SK-N-SH (cell line): Measurements from ENCODE around the gene PDE11A. TPM values are rescaled to one million over a fixed set of nuclear protein-coding genes. Genes with fewer than 3 reads are reported as not detected.

Experiments used
- CTCF ChIA-PET: fragments of 300-600, 350-600 bp; formaldehyde crosslinking; extraction: SDS; loops from one replicate; lab custom pipeline; 2021; lab: Yijun Ruan, JAX
- POLR2A ChIA-PET: fragments of 350-600 bp; sonication (Branson Sonifier 250); formaldehyde crosslinking; extraction: SDS; loops from one replicate; lab custom pipeline; 2020; ENCODE audit warnings: antibody characterized with exemption, inconsistent platforms; lab: Yijun Ruan, JAX
- DNase-seq: peaks from one replicate; pipeline ENCODE4 v3.0.0; 2012
- H2AFZ ChIP-seq: fragments of 200-600 bp; sonication (generic); 2 replicates; pipeline ENCODE4 v1.8.1; 2016; ENCODE audit warnings: antibody characterized with exemption, mild to moderate bottlenecking, low read depth
- H3F3A ChIP-seq: fragments of 200-600 bp; sonication (generic); replicated peaks from 2 replicates; pipeline ENCODE3; 2016; ENCODE audit warnings: antibody characterized with exemption, mild to moderate bottlenecking; ENCODE audit not compliant: insufficient read depth
- H3K27ac ChIP-seq, 2 experiments: fragments of 200-500 bp in 1 of 2; fragments of 200-600 bp in 1 of 2; sonication (Bioruptor generic) in 1 of 2; sonication (generic), shearing (Covaris generic) in 1 of 2; 2 replicates each; pipeline versions ENCODE4 v1.5.1 to v1.6.1; 2014 to 2016; ENCODE audit warnings: low read depth in 2 of 2, inconsistent platforms in 1 of 2, low read length in 1 of 2, mild to moderate bottlenecking in 1 of 2, mixed read lengths in 1 of 2
- H3K27me3 ChIP-seq: fragments of 200-600 bp; sonication (generic), shearing (Covaris generic); 2 replicates; pipeline ENCODE4 v1.6.1; 2016; ENCODE audit warnings: mixed run types; ENCODE audit not compliant: insufficient read depth
- H3K36me3 ChIP-seq, 2 experiments: fragments of 200-500 bp in 1 of 2; fragments of 200-600 bp in 1 of 2; sonication (Bioruptor generic) in 1 of 2; sonication (generic) in 1 of 2; replicated peaks in 1 of 2; 2 replicates each; pipeline versions ENCODE3 to v1.5.1; 2014 to 2016; ENCODE audit warnings: low read length in 1 of 2, mild to moderate bottlenecking in 1 of 2; ENCODE audit not compliant: insufficient read depth in 2 of 2, control insufficient read depth in 1 of 2
- H3K4me1 ChIP-seq, 2 experiments: fragments of 200-500 bp in 1 of 2; fragments of 200-600 bp in 1 of 2; sonication (Bioruptor generic) in 1 of 2; sonication (generic), shearing (Covaris generic) in 1 of 2; 2 replicates each; pipeline versions ENCODE4 v1.5.1 to v1.6.1; 2014 to 2016; ENCODE audit warnings: low read depth in 1 of 2, low read length in 1 of 2, mixed run types in 1 of 2; ENCODE audit not compliant: insufficient read depth in 2 of 2, control insufficient read depth in 1 of 2
- H3K4me2 ChIP-seq: fragments of 200-600 bp; sonication (generic), shearing (Covaris generic); 2 replicates; pipeline ENCODE4 v1.6.1; 2017; ENCODE audit warnings: mixed run types
- H3K4me3 ChIP-seq, 2 experiments: fragments of 200-500 bp in 1 of 2; fragments of 200-600 bp in 1 of 2; sonication (Bioruptor generic) in 1 of 2; sonication (generic), shearing (Covaris generic) in 1 of 2; 2 replicates each; pipeline versions ENCODE4 v1.5.1 to v1.8.1; 2014 to 2016; ENCODE audit warnings: low read depth in 2 of 2, inconsistent platforms in 1 of 2, low read length in 1 of 2, mild to moderate bottlenecking in 1 of 2, mixed read lengths in 1 of 2, moderate library complexity in 1 of 2
- H3K79me2 ChIP-seq: fragments of 200-600 bp; sonication (generic); 2 replicates; pipeline ENCODE4 v1.8.1; 2017; ENCODE audit warnings: mild to moderate bottlenecking; ENCODE audit not compliant: insufficient read depth
- H3K9ac ChIP-seq: fragments of 200-600 bp; sonication (generic); 2 replicates; pipeline ENCODE4 v1.6.1; 2017; ENCODE audit warnings: mixed run types
- H3K9me2 ChIP-seq: fragments of 200-600 bp; sonication (generic); 2 replicates; pipeline ENCODE4 v1.6.1; 2017; ENCODE audit warnings: mixed run types
- H3K9me3 ChIP-seq: fragments of 200-600 bp; sonication (generic); 2 replicates; pipeline ENCODE4 v1.6.1; 2017; ENCODE audit warnings: mixed run types, mild to moderate bottlenecking, moderate library complexity
- H4K20me1 ChIP-seq: fragments of 200-600 bp; sonication (generic); 2 replicates; pipeline ENCODE4 v1.6.1; 2017; ENCODE audit warnings: mild to moderate bottlenecking, mixed run types; ENCODE audit not compliant: insufficient read depth
- CHD2 ChIP-seq: fragments of 150-350 bp; IDR thresholded peaks from 2 replicates; pipeline ENCODE4 v1.6.1; 2018; ENCODE audit warnings: low read length; ENCODE audit not compliant: partially characterized antibody
- ELF1 ChIP-seq: IDR thresholded peaks from 2 replicates; pipeline ENCODE4 v1.4.0; 2012
- FOSL2 ChIP-seq: IDR thresholded peaks from 2 replicates; pipeline ENCODE4 v1.4.0; 2012; ENCODE audit warnings: low read depth, mild to moderate bottlenecking, moderate library complexity, borderline replicate concordance
- GABPA ChIP-seq: IDR thresholded peaks from 2 replicates; pipeline ENCODE4 v1.4.0; 2012; ENCODE audit warnings: low read depth, mild to moderate bottlenecking
- MAX ChIP-seq: IDR thresholded peaks from 2 replicates; pipeline ENCODE4 v1.4.0; 2012; ENCODE audit warnings: low read depth
- MEF2A ChIP-seq: IDR thresholded peaks from 2 replicates; pipeline ENCODE4 v1.4.0; 2012; ENCODE audit warnings: low read depth, borderline replicate concordance
- MXI1 ChIP-seq: IDR thresholded peaks from 2 replicates; pipeline ENCODE4 v1.6.1; 2012; ENCODE audit warnings: mild to moderate bottlenecking, low read depth, low read length, improper control_type of control experiment
- NFIC ChIP-seq: IDR thresholded peaks from 2 replicates; pipeline ENCODE4 v1.4.0; 2012; ENCODE audit warnings: borderline replicate concordance
- RCOR1 ChIP-seq: fragments of 150-350 bp; IDR thresholded peaks from 2 replicates; pipeline ENCODE4 v1.6.1; 2017; ENCODE audit warnings: antibody characterized with exemption, low read length
- RXRA ChIP-seq: IDR thresholded peaks from 2 replicates; pipeline ENCODE4 v1.4.0; 2012; ENCODE audit warnings: low read depth, mild to moderate bottlenecking, borderline replicate concordance
- SIN3A ChIP-seq: IDR thresholded peaks from 2 replicates; pipeline ENCODE4 v1.6.1; 2012; ENCODE audit warnings: low read depth, mild to moderate bottlenecking, low read length, moderate library complexity, borderline replicate concordance
- YY1 ChIP-seq: IDR thresholded peaks from 2 replicates; pipeline ENCODE4 v1.4.0; 2012; ENCODE audit warnings: low read depth, mild to moderate bottlenecking
- WGBS: methylation state at CpG from one replicate; pipeline ENCODE4 v1.1.6; 2017; ENCODE audit warnings: low lambda C conversion rate; 5-methylcytosine and 5-hydroxymethylcytosine counted together
- polyA plus RNA-seq, 3 experiments: library from polyadenylated mRNA; depleted of rRNA; stranded (reverse); fragments of >200 nt; gene quantifications; 2 replicates each; pipeline ENCODE4 v1.2.3, GENCODE V29; 2012
- TF ChIP-seq, protein P1 (sequence below): IDR thresholded peaks from 2 replicates; pipeline ENCODE4; 2012
- TF ChIP-seq, protein P2 (sequence below): IDR thresholded peaks from 2 replicates; pipeline ENCODE4 v1.6.1; 2012; ENCODE audit warnings: mild to moderate bottlenecking, low read depth, low read length, moderate library complexity
- TF ChIP-seq, protein P3 (sequence below): IDR thresholded peaks from 2 replicates; pipeline ENCODE4 v1.4.0; 2012; ENCODE audit warnings: low read depth, borderline replicate concordance
- TF ChIP-seq, protein P4 (sequence below): fragments of 150-350 bp; IDR thresholded peaks from 2 replicates; pipeline ENCODE4 v1.6.1; 2016; ENCODE audit warnings: mild to moderate bottlenecking, low read depth, low read length
- TF ChIP-seq, protein P5 (sequence below): fragments of 150-350 bp; IDR thresholded peaks from 2 replicates; pipeline ENCODE4 v1.6.1; 2017; ENCODE audit warnings: antibody characterized with exemption, low read length, low read depth, borderline replicate concordance

PDE11A gene
- polyA plus RNA-seq, 1 of the 3 experiments (the other 2 are of a cell fraction), result 0.10 TPM

DNA sequence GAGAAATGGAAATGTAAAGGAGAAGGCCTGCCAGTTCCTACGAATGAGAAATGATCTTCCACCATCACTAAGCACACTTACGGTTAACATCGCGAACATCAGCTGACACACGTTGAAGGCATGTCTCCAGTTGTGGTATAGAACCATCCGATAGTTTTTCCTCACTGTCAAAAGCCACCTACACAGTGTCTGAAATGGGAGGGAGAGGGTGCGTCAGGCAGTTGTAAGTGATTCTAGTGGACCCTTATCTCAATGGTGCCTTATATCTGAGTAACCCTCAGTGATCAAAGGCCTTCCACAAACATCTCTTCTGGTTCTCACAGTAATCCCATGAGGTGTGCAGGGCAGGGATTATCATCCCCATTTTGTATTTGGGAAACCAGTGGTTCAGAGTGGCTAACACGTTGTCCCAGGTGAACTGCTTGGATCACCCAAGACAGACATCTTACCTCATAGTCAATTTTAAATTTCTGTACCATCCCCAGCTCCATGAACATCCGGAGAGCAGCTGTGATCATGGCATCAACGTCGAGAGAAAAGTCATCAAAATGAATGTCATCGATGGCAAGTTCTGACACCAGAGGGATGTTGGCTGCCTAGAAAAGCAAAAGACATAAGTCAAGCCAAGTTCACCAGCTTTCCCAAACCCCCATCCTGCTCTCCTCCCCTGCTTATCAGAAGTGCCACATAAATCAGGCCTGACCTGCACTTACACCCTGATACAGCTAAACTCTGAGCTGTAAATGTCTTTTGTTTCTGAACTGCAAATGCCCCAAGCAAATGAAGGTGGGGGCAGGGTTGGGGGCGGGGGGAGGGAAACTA, 344.8 kb downstream of the PDE11A start:
- Histone ChIP-seq H3K36me3 (no peaks in the 10 kb centered on the region), H4K20me1 (no peaks in the 10 kb centered on the region), H3K4me1 (peaks cover 0 to 7% of the 10 kb centered on the region in 2 experiments; a peak in 1 of 4 replicates), H2AFZ (no peak overlapping the region), H3K9ac (no peak overlapping the region), H3K4me3 (no peak overlapping the region), H3K27ac (no peak overlapping the region)
- WGBS, result 77% methylated on average over 13 of the region's 13 CpGs
- DNase-seq, result no peak
- POLR2A ChIA-PET, result no interaction called here
- TF ChIP-seq YY1, result no peak
- TF ChIP-seq NFIC, result no peak
- TF ChIP-seq, protein P1, sequence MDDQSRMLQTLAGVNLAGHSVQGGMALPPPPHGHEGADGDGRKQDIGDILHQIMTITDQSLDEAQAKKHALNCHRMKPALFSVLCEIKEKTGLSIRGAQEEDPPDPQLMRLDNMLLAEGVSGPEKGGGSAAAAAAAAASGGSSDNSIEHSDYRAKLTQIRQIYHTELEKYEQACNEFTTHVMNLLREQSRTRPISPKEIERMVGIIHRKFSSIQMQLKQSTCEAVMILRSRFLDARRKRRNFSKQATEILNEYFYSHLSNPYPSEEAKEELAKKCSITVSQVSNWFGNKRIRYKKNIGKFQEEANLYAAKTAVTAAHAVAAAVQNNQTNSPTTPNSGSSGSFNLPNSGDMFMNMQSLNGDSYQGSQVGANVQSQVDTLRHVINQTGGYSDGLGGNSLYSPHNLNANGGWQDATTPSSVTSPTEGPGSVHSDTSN, result no peak
- TF ChIP-seq, protein P2, sequence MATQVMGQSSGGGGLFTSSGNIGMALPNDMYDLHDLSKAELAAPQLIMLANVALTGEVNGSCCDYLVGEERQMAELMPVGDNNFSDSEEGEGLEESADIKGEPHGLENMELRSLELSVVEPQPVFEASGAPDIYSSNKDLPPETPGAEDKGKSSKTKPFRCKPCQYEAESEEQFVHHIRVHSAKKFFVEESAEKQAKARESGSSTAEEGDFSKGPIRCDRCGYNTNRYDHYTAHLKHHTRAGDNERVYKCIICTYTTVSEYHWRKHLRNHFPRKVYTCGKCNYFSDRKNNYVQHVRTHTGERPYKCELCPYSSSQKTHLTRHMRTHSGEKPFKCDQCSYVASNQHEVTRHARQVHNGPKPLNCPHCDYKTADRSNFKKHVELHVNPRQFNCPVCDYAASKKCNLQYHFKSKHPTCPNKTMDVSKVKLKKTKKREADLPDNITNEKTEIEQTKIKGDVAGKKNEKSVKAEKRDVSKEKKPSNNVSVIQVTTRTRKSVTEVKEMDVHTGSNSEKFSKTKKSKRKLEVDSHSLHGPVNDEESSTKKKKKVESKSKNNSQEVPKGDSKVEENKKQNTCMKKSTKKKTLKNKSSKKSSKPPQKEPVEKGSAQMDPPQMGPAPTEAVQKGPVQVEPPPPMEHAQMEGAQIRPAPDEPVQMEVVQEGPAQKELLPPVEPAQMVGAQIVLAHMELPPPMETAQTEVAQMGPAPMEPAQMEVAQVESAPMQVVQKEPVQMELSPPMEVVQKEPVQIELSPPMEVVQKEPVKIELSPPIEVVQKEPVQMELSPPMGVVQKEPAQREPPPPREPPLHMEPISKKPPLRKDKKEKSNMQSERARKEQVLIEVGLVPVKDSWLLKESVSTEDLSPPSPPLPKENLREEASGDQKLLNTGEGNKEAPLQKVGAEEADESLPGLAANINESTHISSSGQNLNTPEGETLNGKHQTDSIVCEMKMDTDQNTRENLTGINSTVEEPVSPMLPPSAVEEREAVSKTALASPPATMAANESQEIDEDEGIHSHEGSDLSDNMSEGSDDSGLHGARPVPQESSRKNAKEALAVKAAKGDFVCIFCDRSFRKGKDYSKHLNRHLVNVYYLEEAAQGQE, result no peak
- TF ChIP-seq FOSL2, result no peak
- no peak for TF ChIP-seq SIN3A
- TF ChIP-seq MEF2A, result no peak
- no peak for TF ChIP-seq RCOR1
- TF ChIP-seq, protein P3, sequence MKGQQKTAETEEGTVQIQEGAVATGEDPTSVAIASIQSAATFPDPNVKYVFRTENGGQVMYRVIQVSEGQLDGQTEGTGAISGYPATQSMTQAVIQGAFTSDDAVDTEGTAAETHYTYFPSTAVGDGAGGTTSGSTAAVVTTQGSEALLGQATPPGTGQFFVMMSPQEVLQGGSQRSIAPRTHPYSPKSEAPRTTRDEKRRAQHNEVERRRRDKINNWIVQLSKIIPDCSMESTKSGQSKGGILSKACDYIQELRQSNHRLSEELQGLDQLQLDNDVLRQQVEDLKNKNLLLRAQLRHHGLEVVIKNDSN, result no peak
- TF ChIP-seq CHD2, result no peak
- TF ChIP-seq RXRA, result no peak
- TF ChIP-seq, protein P4, sequence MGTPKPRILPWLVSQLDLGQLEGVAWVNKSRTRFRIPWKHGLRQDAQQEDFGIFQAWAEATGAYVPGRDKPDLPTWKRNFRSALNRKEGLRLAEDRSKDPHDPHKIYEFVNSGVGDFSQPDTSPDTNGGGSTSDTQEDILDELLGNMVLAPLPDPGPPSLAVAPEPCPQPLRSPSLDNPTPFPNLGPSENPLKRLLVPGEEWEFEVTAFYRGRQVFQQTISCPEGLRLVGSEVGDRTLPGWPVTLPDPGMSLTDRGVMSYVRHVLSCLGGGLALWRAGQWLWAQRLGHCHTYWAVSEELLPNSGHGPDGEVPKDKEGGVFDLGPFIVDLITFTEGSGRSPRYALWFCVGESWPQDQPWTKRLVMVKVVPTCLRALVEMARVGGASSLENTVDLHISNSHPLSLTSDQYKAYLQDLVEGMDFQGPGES, result no peak
- no peak for TF ChIP-seq MXI1
- TF ChIP-seq GABPA, result no peak
- TF ChIP-seq ELF1, result no peak
- TF ChIP-seq, protein P5, sequence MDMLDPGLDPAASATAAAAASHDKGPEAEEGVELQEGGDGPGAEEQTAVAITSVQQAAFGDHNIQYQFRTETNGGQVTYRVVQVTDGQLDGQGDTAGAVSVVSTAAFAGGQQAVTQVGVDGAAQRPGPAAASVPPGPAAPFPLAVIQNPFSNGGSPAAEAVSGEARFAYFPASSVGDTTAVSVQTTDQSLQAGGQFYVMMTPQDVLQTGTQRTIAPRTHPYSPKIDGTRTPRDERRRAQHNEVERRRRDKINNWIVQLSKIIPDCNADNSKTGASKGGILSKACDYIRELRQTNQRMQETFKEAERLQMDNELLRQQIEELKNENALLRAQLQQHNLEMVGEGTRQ, result no peak
- no peak for TF ChIP-seq MAX
- TF ChIP-seq, all 33 proteins: peak for 0
- Histone ChIP-seq H3K4me2 (no peak overlapping the region), H3K79me2 (no peaks in the 10 kb centered on the region), H3K9me2 (no peaks in the 10 kb centered on the region), H3K27me3 (no peaks in the 10 kb centered on the region), H3F3A (no peaks in the 10 kb centered on the region), H3K9me3 (no peaks in the 10 kb centered on the region)
- CTCF ChIA-PET, result interaction anchor here (0.6 to 2.6 kb wide), 9 partner anchors 8 to 577 kb away, joined by 3 to 17 read pairs (median 4); no protein-coding TSS in a partner anchor
